DMS53 treated with DMSO at 0.1 percent for 48 hours (cell line): ENCODE measurements around the gene CALCOCO1.
"Not testable (repeated sequence)": the region's sequence is repeated elsewhere in the genome, so short reads cannot be mapped to it uniquely, and the experiment has no call there.

Experiments
- DNase-seq: peaks from one replicate; lab custom pipeline; 2025; ENCODE audit not compliant: unreplicated experiment; lab: John Stamatoyannopoulos, UW

Gene CALCOCO1, protein sequence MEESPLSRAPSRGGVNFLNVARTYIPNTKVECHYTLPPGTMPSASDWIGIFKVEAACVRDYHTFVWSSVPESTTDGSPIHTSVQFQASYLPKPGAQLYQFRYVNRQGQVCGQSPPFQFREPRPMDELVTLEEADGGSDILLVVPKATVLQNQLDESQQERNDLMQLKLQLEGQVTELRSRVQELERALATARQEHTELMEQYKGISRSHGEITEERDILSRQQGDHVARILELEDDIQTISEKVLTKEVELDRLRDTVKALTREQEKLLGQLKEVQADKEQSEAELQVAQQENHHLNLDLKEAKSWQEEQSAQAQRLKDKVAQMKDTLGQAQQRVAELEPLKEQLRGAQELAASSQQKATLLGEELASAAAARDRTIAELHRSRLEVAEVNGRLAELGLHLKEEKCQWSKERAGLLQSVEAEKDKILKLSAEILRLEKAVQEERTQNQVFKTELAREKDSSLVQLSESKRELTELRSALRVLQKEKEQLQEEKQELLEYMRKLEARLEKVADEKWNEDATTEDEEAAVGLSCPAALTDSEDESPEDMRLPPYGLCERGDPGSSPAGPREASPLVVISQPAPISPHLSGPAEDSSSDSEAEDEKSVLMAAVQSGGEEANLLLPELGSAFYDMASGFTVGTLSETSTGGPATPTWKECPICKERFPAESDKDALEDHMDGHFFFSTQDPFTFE

DNA sequence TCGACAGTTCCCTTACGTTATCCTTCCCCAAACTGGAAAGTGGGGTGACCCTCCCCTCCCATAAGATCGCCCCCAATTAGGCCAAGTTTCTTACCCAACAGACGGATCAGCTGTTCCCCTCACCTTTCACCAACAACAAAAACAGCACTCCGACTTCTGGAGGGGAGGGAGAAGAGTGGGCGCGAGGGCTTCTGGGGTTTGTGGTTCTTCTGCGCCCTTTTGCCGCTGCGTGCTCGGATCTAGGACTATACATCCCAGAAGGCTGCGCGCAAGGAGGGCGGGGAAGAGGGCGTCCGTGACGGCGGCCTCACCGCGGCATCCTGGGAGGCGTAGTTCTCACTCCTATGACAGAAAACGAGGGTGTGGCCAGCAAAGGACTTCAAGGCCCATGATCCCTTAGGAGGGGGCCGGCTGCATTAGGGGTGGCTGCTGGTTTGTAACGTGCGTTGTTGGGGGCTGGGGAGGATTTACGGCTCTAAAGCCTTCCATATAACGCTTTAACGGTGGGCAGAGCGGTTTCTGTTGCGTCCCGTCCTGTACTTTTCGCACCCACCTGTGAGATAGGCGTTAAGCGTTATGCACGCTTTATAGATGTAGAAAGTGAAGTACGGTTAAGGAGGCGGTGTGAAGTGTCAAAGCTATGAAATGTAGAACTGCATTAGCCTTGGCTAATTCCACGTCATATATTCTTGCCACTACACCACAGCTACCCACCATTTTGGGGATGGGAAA lies at the start of gene CALCOCO1:
TSS of gene CALCOCO1 (minus strand) at position 143 of the 732 bp plus-strand sequence. CDS start 2,210 bp downstream, outside the sequence.
- DNase-seq, result peak; percentile 94

- DNase-seq, result no peak
Observed at GRCh38 chr12:53776872-53777271, 49.6 kb upstream of the CALCOCO1 start.

DNA sequence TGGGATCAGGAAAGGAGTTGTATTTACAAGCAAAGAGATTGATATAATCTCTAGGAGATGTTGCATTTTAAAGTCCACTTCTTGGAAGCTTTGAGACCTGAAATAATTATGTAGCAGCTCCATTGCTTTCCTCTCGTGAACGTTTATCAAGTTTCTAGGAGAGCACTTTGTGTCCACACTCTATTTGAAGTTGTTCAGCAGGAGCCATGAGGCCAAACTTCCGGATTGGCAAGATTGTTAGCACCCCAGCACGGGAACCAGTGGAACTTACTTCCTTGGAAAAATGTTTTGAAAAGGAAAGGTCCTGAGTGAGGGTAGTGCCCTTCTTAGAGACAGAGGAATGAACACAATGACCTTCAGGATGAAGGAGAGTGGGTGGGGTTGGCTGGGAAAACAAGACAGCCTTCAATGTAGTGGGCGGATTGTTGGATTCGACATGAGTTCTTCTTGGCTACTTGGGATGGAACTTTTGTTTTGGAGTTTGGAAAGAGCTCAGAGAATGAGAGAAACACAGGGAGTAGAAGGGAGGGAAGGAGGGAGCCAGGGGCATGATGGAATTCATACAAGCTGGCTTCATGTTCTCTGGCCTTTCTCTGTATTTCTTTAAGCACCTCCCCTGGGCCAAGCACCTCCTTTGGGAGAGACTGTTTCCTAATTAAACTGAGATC lies 48.4 kb upstream of the CALCOCO1 start:
- DNase-seq, result no peak

- DNase-seq, result no peak
Observed at GRCh38 chr12:53770281-53770680, 43.0 kb upstream of the CALCOCO1 start.

DNA sequence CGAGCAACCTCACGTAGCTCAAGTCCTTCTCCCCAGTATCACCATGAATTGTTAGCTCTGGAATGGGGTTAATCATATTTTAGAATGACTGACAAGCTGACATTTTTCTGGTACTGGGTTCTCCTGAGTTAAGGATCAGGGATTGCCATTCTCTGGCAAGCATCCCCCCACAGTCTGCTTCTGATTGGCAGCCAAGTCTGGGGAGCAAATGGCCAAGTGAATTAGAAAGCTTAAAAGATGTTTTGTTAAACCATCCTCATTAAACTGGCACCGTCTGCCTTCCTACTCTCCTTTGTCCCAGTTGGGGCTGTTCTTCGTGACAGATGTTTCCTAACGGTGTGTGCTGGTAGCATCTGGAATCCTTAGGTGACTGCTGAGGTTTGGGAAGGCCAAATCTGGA lies 41.7 kb upstream of the CALCOCO1 start:
- no peak for DNase-seq

DNA sequence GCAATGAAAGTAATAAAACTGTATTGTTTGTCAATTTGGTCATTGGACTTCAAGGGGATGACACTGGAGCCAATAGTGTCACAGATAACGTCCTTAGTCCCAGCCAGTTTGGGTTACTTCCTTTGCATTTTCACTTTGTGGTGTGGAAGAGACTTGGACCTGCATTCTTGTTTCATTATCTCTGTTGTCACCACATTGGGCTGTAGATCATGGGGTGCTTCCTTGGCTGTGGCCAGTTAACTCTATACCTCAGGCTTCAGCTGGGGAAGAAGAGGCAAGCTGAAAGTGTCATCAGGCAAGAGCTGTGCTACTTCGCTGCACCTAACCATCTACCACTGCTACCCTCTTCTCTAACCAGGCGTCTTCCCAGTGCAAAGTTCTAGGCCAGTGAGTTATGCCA lies 39.6 kb upstream of the CALCOCO1 start:
- no peak for DNase-seq

DNA sequence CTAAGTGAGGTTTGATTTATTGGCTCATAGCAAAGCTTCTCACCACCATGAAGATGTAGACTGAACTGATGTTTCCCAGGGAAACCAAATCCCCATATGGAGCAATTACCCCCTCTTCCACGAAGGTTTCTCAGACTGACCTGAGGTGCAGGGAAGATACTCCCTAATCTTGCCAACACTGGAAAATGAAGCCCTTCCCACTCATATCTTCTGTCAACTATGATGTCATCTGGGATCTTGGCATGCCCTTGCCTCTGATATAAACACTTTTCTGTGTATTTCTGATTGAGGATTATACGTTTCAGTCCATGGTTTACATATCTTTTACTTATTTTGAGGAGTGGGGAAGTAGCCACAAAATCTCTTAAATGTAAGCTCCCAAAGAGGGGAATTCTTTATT lies 38.6 kb upstream of the CALCOCO1 start:
- DNase-seq, result no peak

DNA sequence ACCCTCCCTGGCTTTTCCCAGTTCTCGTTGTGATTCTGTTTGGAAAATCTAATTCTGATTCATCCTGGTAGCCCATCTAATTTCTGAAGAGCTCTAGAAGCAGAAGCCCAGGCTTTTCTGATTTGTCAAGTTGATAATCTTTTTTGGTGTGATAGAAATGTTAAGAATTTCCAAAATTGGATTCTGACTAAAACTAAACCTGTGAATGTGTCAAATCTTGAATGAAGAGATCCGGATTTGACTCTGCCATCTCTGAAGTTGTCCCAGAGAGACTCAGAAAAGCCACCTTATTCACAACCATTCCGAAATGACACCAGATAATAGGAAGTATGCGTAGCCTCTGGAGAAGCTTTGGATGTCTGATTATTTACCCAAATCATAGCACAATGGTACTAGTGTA lies 37.4 kb upstream of the CALCOCO1 start:
- DNase-seq, result no peak

- DNase-seq, result not testable (repeated sequence)
Observed at GRCh38 chr12:53762793-53763192, 35.5 kb upstream of the CALCOCO1 start.

- no peak for DNase-seq
Observed at GRCh38 chr12:53761306-53761705, 34.1 kb upstream of the CALCOCO1 start.

- DNase-seq, result no peak
Observed at GRCh38 chr12:53759261-53759660, 32.0 kb upstream of the CALCOCO1 start.

DNA sequence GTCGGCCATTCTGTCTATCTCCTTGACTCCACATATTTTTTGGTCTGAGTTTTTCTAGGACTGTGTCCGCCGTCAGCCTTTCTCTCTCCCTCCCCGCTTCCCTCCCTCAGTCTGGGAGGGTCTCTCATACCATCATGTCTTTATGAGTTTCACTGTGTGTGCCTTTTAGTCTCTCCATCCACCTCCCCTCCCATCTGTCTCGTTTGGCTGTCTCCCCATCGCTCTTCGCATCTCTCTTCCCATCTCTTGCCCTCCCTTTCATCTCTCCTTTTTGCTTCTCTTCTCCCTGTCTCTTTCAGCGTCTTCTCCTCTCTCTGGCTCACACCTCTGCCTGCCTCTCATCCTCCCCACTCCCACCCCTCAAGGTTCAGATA lies 31.5 kb upstream of the CALCOCO1 start:
- DNase-seq, result no peak

- DNase-seq, result no peak
Observed at GRCh38 chr12:53758081-53758729, 31.0 kb upstream of the CALCOCO1 start.

- peak; percentile 20 for DNase-seq
Observed at GRCh38 chr12:53757101-53757770, 30.0 kb upstream of the CALCOCO1 start.

DNA sequence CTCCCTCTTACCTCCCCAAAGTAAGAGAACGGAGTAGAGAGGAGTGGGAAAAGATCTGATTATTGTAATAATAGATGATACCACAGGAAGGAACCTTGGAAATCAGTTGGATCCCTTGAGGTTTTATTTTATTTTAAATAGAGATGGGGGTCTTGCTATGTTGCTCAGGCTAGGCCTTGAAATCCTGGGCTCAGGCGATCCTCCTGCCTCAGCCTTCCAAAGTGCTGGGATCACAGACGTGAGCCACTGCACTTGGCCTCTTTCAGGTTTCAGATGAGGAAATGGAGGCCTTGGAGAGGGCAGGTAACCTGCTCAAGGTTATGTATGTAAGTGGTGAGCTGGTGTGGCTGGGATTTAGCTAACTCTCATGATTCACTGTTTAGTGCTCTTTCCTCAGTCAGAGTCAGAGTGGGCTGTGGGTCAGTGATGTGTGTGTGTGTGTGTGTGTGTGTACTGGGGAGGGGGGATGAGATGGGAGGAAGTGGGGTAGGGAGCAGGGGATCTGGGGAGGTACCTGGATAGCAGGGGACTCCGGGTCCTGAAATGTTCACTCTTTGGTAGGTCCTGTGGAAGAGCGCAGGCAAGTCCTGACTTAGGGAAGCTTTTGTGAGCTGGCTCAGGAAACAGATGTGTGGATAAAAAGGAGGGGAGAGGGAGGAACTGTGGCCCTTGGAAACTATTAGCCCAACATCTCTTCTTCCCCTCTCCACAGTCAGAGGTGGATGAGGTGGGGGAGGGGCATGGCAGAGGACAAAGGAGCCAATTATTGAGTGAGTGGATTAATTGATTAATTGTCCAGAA lies 29.2 kb upstream of the CALCOCO1 start:
- no peak for DNase-seq

DNA sequence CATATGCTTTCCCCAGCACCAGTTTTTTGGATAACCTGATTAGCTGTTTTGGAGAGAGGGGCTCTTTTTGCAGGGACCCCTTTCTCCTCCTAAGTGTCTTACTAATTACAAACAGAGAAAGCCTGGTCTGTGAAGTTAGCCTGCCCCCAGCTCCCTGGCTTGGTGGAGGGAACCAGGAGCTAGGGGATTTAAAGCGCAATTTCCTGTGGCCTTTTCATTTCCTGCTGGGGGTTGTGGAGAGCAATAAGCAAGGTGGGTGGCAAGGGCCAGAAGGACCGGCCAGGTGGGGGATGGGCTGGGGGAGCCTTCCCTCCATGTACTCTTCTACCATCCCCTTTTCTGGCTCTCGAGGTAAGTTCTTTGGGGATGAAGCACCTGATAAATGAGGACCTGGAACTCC lies 28.6 kb upstream of the CALCOCO1 start:
- no peak for DNase-seq

GRCh38 chr12:53755451-53755891 lies 28.2 kb upstream of the CALCOCO1 start:
- DNase-seq, result no peak

- no peak for DNase-seq
Observed at GRCh38 chr12:53754633-53755264, 27.5 kb upstream of the CALCOCO1 start.

- DNase-seq, result no peak
Observed at GRCh38 chr12:53754188-53754585, 26.9 kb upstream of the CALCOCO1 start.
